ENCODE data around the gene GHITM.

The GHITM gene

DNA sequence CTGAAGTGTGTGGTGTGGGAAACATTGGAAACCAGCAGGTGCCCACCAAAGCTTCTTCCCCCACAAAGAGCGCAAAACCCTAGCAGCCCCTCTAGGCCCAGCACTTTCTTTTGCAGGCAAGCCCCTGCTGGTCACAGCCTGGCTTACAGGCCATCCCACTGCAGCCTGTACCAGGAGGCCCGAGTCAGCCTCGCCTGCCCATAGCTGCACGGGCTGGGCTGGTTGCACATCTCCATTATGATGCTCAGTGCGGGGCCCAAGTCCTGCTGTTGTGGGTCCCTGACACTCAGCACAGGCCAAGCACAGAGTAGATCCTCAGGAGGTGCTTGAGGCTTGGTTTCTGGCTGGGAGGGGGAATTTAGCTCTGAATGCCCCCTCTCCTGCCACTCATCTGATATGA, 63.0 kb downstream of the GHITM start:
- no peak for DNase-seq
